HEK293 (cell line): Measurements from ENCODE around the gene EHD1.

Experiments
- BCL11A ChIP-seq: fragments of 450-650 bp; formaldehyde crosslinking; IDR thresholded peaks from 2 replicates; pipeline ENCODE4 v1.5.1; 2016; ENCODE audit warnings: low read depth, missing biosample characterization, missing genetic modification characterization
- GLI2 ChIP-seq: fragments of 450-650 bp; formaldehyde crosslinking; IDR thresholded peaks from 2 replicates; pipeline ENCODE4; 2017; ENCODE audit warnings: missing biosample characterization, missing genetic modification characterization, low read depth, borderline replicate concordance
- GLIS2 ChIP-seq: fragments of 450-650 bp; formaldehyde crosslinking; IDR thresholded peaks from 2 replicates; pipeline ENCODE4 v1.5.1; 2016; ENCODE audit warnings: missing biosample characterization, missing genetic modification characterization
- MZF1 ChIP-seq: fragments of 450-650 bp; formaldehyde crosslinking; IDR thresholded peaks from 2 replicates; pipeline ENCODE4 v1.5.1; 2017; ENCODE audit warnings: missing biosample characterization, missing genetic modification characterization, borderline replicate concordance
- SP3 ChIP-seq: fragments of 450-650 bp; formaldehyde crosslinking; IDR thresholded peaks from 2 replicates; pipeline ENCODE4 v1.5.1; 2016; ENCODE audit warnings: missing biosample characterization, missing genetic modification characterization
- ZBTB7A ChIP-seq: fragments of 450-650 bp; formaldehyde crosslinking; IDR thresholded peaks from 2 replicates; pipeline ENCODE4 v1.5.1; 2016; ENCODE audit warnings: low read depth, missing biosample characterization, missing genetic modification characterization
- ZFP69B ChIP-seq: fragments of 450-650 bp; formaldehyde crosslinking; IDR thresholded peaks from 2 replicates; pipeline ENCODE4 v1.5.1; 2016; ENCODE audit warnings: missing biosample characterization, missing genetic modification characterization
- ZNF10 ChIP-seq: fragments of 450-650 bp; formaldehyde crosslinking; IDR thresholded peaks from 2 replicates; pipeline ENCODE4 v1.5.1; 2017; ENCODE audit warnings: missing biosample characterization, missing genetic modification characterization
- ZNF146 ChIP-seq: fragments of 450-650 bp; formaldehyde crosslinking; IDR thresholded peaks from 2 replicates; pipeline ENCODE4 v1.5.1; 2016; ENCODE audit warnings: missing biosample characterization, missing genetic modification characterization
- ZNF335 ChIP-seq: fragments of 450-650 bp; formaldehyde crosslinking; conservative IDR thresholded peaks from 2 replicates; pipeline ENCODE4 v1.5.1; 2016; ENCODE audit warnings: missing biosample characterization, missing genetic modification characterization
- ZNF394 ChIP-seq: fragments of 450-650 bp; formaldehyde crosslinking; IDR thresholded peaks from 2 replicates; pipeline ENCODE4 v1.5.1; 2016; ENCODE audit warnings: missing biosample characterization, missing genetic modification characterization, mild to moderate bottlenecking, moderate library complexity, borderline replicate concordance
- ZNF423 ChIP-seq: fragments of 450-650 bp; formaldehyde crosslinking; IDR thresholded peaks from 2 replicates; pipeline ENCODE4 v1.5.1; 2016; ENCODE audit warnings: missing biosample characterization, missing genetic modification characterization
- ZXDB ChIP-seq: fragments of 450-650 bp; formaldehyde crosslinking; IDR thresholded peaks from 2 replicates; pipeline ENCODE4 v1.5.1; 2016; ENCODE audit warnings: missing biosample characterization, missing genetic modification characterization
- TF ChIP-seq, protein P1 (sequence below): fragments of 450-650 bp; formaldehyde crosslinking; IDR thresholded peaks from 2 replicates; pipeline ENCODE4 v1.5.1; 2016; ENCODE audit warnings: missing biosample characterization, missing genetic modification characterization
- TF ChIP-seq, protein P2 (sequence below): fragments of 450-650 bp; formaldehyde crosslinking; IDR thresholded peaks from 2 replicates; pipeline ENCODE4 v1.5.1; 2017; ENCODE audit warnings: missing biosample characterization, missing genetic modification characterization
- TF ChIP-seq, protein P3 (sequence below): fragments of 450-650 bp; formaldehyde crosslinking; IDR thresholded peaks from 2 replicates; pipeline ENCODE4 v1.5.1; 2016; ENCODE audit warnings: missing biosample characterization, missing genetic modification characterization
- TF ChIP-seq, protein P4 (sequence below): fragments of 450-650 bp; formaldehyde crosslinking; IDR thresholded peaks from 2 replicates; pipeline ENCODE4 v1.5.1; 2016; ENCODE audit warnings: missing biosample characterization, missing genetic modification characterization
- TF ChIP-seq, protein P5 (sequence below): fragments of 450-650 bp; IDR thresholded peaks from 2 replicates; pipeline ENCODE4 v1.5.1; 2018; ENCODE audit warnings: missing biosample characterization, mild to moderate bottlenecking, missing genetic modification characterization
- TF ChIP-seq, protein P6 (sequence below): fragments of 450-650 bp; formaldehyde crosslinking; IDR thresholded peaks from 2 replicates; pipeline ENCODE4 v1.5.1; 2016; ENCODE audit warnings: missing biosample characterization, missing genetic modification characterization
- TF ChIP-seq, protein P7 (sequence below): fragments of 450-650 bp; formaldehyde crosslinking; conservative IDR thresholded peaks from 2 replicates; pipeline ENCODE4 v1.5.1; 2016; ENCODE audit warnings: low read depth, missing biosample characterization, missing genetic modification characterization

The EHD1 gene

DNA sequence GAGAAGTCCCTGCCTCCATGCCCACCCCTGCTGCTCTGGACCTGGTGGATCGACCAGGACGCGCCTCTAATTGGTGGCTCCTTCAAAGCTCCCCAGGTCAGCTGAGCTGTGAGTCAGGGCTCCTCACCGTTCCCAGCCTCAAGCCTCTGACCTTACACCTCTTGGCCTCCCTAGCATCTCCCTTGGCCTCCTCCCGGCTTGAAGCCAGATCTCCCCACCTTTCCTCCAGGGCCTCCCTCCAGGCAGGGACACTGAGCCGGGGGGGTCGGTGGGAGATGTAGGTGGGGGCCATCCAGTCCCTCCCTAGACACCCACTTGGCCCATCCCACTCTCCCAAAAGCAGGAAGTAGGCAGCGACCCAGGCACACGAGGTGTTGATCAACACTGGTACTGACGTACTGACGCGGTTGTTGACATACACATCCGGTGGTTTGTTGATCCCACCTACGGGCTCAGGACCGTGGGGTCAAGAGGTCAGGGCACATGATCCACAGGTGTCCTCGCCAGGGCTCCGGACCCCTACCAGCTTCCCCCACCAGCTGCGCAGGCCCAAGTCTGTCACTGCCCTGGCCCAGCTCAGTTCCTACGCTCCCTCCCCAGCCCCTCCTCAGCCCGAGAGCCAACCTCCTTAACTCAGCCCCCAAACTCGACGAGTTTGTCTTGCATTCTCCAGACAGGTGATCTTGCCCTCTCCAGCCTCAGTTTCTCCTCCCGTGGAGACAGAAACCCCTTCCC, 37.8 kb upstream of the EHD1 start (continued):
- TF ChIP-seq, protein P1, sequence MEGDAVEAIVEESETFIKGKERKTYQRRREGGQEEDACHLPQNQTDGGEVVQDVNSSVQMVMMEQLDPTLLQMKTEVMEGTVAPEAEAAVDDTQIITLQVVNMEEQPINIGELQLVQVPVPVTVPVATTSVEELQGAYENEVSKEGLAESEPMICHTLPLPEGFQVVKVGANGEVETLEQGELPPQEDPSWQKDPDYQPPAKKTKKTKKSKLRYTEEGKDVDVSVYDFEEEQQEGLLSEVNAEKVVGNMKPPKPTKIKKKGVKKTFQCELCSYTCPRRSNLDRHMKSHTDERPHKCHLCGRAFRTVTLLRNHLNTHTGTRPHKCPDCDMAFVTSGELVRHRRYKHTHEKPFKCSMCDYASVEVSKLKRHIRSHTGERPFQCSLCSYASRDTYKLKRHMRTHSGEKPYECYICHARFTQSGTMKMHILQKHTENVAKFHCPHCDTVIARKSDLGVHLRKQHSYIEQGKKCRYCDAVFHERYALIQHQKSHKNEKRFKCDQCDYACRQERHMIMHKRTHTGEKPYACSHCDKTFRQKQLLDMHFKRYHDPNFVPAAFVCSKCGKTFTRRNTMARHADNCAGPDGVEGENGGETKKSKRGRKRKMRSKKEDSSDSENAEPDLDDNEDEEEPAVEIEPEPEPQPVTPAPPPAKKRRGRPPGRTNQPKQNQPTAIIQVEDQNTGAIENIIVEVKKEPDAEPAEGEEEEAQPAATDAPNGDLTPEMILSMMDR (tag by site-specific recombination) = no peak
- TF ChIP-seq ZFP69B (tag by site-specific recombination) (no peak), ZXDB (no peak), BCL11A (tag by site-specific recombination) (no peak), SP3 (tag by site-specific recombination) (peak; percentile 89), MZF1 (tag by site-specific recombination) (no peak), ZNF335 (tag by site-specific recombination) (no peak; the same call in 1 of the 2 replicates), ZNF423 (tag by site-specific recombination) (no peak), GLIS2 (tag by site-specific recombination) (peak; percentile 73), ZNF394 (no peak), ZNF10 (tag by site-specific recombination) (no peak), GLI2 (no peak), ZBTB7A (tag by site-specific recombination) (no peak), ZNF146 (no peak)
- TF ChIP-seq, protein P2, sequence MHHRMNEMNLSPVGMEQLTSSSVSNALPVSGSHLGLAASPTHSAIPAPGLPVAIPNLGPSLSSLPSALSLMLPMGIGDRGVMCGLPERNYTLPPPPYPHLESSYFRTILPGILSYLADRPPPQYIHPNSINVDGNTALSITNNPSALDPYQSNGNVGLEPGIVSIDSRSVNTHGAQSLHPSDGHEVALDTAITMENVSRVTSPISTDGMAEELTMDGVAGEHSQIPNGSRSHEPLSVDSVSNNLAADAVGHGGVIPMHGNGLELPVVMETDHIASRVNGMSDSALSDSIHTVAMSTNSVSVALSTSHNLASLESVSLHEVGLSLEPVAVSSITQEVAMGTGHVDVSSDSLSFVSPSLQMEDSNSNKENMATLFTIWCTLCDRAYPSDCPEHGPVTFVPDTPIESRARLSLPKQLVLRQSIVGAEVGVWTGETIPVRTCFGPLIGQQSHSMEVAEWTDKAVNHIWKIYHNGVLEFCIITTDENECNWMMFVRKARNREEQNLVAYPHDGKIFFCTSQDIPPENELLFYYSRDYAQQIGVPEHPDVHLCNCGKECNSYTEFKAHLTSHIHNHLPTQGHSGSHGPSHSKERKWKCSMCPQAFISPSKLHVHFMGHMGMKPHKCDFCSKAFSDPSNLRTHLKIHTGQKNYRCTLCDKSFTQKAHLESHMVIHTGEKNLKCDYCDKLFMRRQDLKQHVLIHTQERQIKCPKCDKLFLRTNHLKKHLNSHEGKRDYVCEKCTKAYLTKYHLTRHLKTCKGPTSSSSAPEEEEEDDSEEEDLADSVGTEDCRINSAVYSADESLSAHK (tag by site-specific recombination) = no peak
- TF ChIP-seq, protein P3, sequence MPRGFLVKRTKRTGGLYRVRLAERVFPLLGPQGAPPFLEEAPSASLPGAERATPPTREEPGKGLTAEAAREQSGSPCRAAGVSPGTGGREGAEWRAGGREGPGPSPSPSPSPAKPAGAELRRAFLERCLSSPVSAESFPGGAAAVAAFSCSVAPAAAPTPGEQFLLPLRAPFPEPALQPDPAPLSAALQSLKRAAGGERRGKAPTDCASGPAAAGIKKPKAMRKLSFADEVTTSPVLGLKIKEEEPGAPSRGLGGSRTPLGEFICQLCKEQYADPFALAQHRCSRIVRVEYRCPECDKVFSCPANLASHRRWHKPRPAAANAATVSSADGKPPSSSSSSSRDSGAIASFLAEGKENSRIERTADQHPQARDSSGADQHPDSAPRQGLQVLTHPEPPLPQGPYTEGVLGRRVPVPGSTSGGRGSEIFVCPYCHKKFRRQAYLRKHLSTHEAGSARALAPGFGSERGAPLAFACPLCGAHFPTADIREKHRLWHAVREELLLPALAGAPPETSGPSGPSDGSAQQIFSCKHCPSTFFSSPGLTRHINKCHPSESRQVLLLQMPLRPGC (tag by site-specific recombination) = no peak
- TF ChIP-seq, protein P4, sequence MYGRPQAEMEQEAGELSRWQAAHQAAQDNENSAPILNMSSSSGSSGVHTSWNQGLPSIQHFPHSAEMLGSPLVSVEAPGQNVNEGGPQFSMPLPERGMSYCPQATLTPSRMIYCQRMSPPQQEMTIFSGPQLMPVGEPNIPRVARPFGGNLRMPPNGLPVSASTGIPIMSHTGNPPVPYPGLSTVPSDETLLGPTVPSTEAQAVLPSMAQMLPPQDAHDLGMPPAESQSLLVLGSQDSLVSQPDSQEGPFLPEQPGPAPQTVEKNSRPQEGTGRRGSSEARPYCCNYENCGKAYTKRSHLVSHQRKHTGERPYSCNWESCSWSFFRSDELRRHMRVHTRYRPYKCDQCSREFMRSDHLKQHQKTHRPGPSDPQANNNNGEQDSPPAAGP = peak; percentile 22; the same call in 1 of the 2 replicates
- TF ChIP-seq, protein P5, sequence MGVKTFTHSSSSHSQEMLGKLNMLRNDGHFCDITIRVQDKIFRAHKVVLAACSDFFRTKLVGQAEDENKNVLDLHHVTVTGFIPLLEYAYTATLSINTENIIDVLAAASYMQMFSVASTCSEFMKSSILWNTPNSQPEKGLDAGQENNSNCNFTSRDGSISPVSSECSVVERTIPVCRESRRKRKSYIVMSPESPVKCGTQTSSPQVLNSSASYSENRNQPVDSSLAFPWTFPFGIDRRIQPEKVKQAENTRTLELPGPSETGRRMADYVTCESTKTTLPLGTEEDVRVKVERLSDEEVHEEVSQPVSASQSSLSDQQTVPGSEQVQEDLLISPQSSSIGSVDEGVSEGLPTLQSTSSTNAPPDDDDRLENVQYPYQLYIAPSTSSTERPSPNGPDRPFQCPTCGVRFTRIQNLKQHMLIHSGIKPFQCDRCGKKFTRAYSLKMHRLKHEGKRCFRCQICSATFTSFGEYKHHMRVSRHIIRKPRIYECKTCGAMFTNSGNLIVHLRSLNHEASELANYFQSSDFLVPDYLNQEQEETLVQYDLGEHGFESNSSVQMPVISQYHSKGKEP (tag by site-specific recombination) = no peak
- TF ChIP-seq, protein P6, sequence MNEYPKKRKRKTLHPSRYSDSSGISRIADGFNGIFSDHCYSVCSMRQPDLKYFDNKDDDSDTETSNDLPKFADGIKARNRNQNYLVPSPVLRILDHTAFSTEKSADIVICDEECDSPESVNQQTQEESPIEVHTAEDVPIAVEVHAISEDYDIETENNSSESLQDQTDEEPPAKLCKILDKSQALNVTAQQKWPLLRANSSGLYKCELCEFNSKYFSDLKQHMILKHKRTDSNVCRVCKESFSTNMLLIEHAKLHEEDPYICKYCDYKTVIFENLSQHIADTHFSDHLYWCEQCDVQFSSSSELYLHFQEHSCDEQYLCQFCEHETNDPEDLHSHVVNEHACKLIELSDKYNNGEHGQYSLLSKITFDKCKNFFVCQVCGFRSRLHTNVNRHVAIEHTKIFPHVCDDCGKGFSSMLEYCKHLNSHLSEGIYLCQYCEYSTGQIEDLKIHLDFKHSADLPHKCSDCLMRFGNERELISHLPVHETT (tag by site-specific recombination) = no peak
- TF ChIP-seq, protein P7, sequence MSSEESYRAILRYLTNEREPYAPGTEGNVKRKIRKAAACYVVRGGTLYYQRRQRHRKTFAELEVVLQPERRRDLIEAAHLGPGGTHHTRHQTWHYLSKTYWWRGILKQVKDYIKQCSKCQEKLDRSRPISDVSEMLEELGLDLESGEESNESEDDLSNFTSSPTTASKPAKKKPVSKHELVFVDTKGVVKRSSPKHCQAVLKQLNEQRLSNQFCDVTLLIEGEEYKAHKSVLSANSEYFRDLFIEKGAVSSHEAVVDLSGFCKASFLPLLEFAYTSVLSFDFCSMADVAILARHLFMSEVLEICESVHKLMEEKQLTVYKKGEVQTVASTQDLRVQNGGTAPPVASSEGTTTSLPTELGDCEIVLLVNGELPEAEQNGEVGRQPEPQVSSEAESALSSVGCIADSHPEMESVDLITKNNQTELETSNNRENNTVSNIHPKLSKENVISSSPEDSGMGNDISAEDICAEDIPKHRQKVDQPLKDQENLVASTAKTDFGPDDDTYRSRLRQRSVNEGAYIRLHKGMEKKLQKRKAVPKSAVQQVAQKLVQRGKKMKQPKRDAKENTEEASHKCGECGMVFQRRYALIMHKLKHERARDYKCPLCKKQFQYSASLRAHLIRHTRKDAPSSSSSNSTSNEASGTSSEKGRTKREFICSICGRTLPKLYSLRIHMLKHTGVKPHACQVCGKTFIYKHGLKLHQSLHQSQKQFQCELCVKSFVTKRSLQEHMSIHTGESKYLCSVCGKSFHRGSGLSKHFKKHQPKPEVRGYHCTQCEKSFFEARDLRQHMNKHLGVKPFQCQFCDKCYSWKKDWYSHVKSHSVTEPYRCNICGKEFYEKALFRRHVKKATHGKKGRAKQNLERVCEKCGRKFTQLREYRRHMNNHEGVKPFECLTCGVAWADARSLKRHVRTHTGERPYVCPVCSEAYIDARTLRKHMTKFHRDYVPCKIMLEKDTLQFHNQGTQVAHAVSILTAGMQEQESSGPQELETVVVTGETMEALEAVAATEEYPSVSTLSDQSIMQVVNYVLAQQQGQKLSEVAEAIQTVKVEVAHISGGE (tag by site-specific recombination) = no peak
